Prostate gland (tissue), 2 donors: ENCODE measurements around the gene PNMA8C.

Experiments
- POLR2AphosphoS5 ChIP-seq: sonication (generic); formaldehyde crosslinking; IDR thresholded peaks from one replicate; pipeline ENCODE4 v1.6.1; 2017; ENCODE audit warnings: antibody characterized with exemption
- TF ChIP-seq, protein P1 (sequence below), 4 experiments: fragments of 200-600 bp in 2 of 4; fragments of 450-650 bp in 2 of 4; sonication (generic) in 2 of 4; IDR thresholded peaks; 1 replicate in 3 of 4; 2 replicates in 1 of 4; pipeline ENCODE4 v1.5.1; 2016 to 2019; ENCODE audit warnings: antibody characterized with exemption in 4 of 4, mild to moderate bottlenecking in 2 of 4, moderate library complexity in 2 of 4

DNA sequence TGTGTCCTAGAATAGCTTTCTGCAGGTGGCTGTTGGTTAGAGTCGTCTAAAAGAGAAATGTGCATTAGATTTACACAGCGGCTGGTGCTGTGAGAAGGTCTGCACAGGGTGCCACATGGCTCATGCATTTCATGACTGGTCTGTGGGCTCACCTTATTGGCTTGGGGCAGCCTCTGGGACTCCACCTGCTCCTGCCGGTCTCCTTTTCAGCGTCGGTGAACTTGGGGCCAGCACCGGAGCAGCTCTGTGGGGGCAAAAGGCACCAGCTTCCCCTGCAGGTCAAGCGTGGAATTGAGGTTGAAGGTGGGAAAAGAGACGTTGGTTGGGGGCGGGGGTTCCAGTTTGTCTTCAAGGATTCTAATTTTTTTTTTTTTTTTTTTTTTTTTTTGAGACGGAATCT, 3.1 kb upstream of the PNMA8C start:
- TF ChIP-seq, protein P1, sequence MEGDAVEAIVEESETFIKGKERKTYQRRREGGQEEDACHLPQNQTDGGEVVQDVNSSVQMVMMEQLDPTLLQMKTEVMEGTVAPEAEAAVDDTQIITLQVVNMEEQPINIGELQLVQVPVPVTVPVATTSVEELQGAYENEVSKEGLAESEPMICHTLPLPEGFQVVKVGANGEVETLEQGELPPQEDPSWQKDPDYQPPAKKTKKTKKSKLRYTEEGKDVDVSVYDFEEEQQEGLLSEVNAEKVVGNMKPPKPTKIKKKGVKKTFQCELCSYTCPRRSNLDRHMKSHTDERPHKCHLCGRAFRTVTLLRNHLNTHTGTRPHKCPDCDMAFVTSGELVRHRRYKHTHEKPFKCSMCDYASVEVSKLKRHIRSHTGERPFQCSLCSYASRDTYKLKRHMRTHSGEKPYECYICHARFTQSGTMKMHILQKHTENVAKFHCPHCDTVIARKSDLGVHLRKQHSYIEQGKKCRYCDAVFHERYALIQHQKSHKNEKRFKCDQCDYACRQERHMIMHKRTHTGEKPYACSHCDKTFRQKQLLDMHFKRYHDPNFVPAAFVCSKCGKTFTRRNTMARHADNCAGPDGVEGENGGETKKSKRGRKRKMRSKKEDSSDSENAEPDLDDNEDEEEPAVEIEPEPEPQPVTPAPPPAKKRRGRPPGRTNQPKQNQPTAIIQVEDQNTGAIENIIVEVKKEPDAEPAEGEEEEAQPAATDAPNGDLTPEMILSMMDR (IDR thresholded peaks at IDR 0.05): no peak
- no peak for TF ChIP-seq POLR2AphosphoS5
